Measurements from ENCODE around the gene TAF1A. TPM values are rescaled to one million over a fixed set of nuclear protein-coding genes. Genes with fewer than 3 reads are reported as not detected.
"Not testable (repeated sequence)": the region's sequence is repeated elsewhere in the genome, so short reads cannot be mapped to it uniquely, and the experiment has no call there.

TAF1A gene
- total RNA-seq, 1 experiment from 2014 or later, result 21.4 TPM

DNA sequence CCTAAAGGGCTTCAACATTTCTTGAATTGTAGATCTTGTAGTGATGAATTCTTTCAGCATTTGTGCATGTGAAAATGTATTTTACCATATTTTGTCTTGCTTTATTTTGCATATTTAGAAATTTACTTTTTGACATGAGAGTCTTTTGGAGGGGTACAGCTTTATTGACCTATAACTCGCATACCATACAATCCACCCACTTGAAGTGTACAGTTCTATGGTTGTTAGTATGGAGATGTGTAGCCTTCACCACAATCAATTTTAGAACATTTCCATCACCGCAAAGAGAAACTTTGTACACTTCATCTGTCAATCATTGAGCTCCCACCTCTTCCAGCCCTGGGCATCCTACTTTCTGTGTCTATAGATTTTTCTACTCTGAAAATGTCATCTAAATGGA is 21.0 kb upstream of the TAF1A start:
- ATAC-seq (no peak), DNase-seq (ENCODE audit: low read depth, low spot score) (no peak)
- no peak overlapping the region for H3K4me2 ChIP-seq (ENCODE audit: low read length)
- no peaks in the 10 kb centered on the region for H3K4me1 ChIP-seq (ENCODE audit: control insufficient read depth in 1 of 2, insufficient read depth in 2 of 2, low read length in 2 of 2)
- no peaks in the 10 kb centered on the region for H3K9me2 ChIP-seq (ENCODE audit: insufficient read depth)
- H3K79me2 ChIP-seq (ENCODE audit: insufficient read depth, low read length), result no peaks in the 10 kb centered on the region
- no peak for TF ChIP-seq SIN3A (IDR thresholded peaks at IDR 0.05; ENCODE audit: low read depth)
- TF ChIP-seq, protein P1, sequence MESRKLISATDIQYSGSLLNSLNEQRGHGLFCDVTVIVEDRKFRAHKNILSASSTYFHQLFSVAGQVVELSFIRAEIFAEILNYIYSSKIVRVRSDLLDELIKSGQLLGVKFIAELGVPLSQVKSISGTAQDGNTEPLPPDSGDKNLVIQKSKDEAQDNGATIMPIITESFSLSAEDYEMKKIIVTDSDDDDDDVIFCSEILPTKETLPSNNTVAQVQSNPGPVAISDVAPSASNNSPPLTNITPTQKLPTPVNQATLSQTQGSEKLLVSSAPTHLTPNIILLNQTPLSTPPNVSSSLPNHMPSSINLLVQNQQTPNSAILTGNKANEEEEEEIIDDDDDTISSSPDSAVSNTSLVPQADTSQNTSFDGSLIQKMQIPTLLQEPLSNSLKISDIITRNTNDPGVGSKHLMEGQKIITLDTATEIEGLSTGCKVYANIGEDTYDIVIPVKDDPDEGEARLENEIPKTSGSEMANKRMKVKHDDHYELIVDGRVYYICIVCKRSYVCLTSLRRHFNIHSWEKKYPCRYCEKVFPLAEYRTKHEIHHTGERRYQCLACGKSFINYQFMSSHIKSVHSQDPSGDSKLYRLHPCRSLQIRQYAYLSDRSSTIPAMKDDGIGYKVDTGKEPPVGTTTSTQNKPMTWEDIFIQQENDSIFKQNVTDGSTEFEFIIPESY (IDR thresholded peaks at IDR 0.05; ENCODE audit: extremely low read depth, insufficient replicate concordance, low read length), result no peak
- no peak for TF ChIP-seq ZFX (IDR thresholded peaks at IDR 0.05)
- TF ChIP-seq SP1 (IDR thresholded peaks at IDR 0.05; ENCODE audit: low read depth), result no peak
- no peak for TF ChIP-seq SRF (IDR thresholded peaks at IDR 0.05; ENCODE audit: low read depth)
- no peak for TF ChIP-seq FOSL1 (IDR thresholded peaks at IDR 0.05; ENCODE audit: low read depth)
- no peak for TF ChIP-seq POLR2AphosphoS5 (IDR thresholded peaks at IDR 0.05; ENCODE audit: low read depth, low read length)
- TF ChIP-seq CBX3 (IDR thresholded peaks at IDR 0.05; ENCODE audit: low read depth), result no peak
- no peak for TF ChIP-seq CEBPB (IDR thresholded peaks at IDR 0.05; ENCODE audit: low read depth)
- TF ChIP-seq EGR1 (IDR thresholded peaks at IDR 0.05; ENCODE audit: low read depth), result no peak
- TF ChIP-seq, protein P2, sequence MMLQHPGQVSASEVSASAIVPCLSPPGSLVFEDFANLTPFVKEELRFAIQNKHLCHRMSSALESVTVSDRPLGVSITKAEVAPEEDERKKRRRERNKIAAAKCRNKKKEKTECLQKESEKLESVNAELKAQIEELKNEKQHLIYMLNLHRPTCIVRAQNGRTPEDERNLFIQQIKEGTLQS (IDR thresholded peaks at IDR 0.05), result no peak
- TF ChIP-seq, protein P3, sequence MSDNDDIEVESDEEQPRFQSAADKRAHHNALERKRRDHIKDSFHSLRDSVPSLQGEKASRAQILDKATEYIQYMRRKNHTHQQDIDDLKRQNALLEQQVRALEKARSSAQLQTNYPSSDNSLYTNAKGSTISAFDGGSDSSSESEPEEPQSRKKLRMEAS (IDR thresholded peaks at IDR 0.05), result no peak
- no peak for TF ChIP-seq RAD21 (IDR thresholded peaks at IDR 0.05; ENCODE audit: low read depth)
- no peak for TF ChIP-seq CTCF (IDR thresholded peaks at IDR 0.05 in 2 of 3, conservative IDR thresholded peaks at IDR 0.05 in 1 of 3; ENCODE audit: borderline replicate concordance in 1 of 3, insufficient read depth in 1 of 3, low read depth in 2 of 3, low read length in 2 of 3)
- TF ChIP-seq TCF7L2 (IDR thresholded peaks at IDR 0.05; ENCODE audit: borderline replicate concordance, extremely low read depth, insufficient read depth, insufficient read length), result no peak
- TF ChIP-seq ZNF274 (IDR thresholded peaks at IDR 0.05; ENCODE audit: low read depth, low read length), result no peak
- intact Hi-C loops (cut with micrococcal nuclease), result no loop called here
- RAD21 ChIA-PET (ENCODE audit: low non-redundant PET in 1 of 2, low total read pairs in 2 of 2, uncharacterized antibody in 2 of 2, unreplicated experiment in 2 of 2), result no interaction called here
- H3K36me3 ChIP-seq (ENCODE audit: control insufficient read depth in 1 of 2, insufficient read depth in 2 of 2, low read length in 2 of 2), result no peaks in the 10 kb centered on the region
- CTCF ChIA-PET, result no interaction called here
- no peaks in the 10 kb centered on the region; the same call in 1 of the 2 replicates for H4K20me1 ChIP-seq (ENCODE audit: insufficient read depth)
- no peak overlapping the region for H2AFZ ChIP-seq (ENCODE audit: low read depth, low read length, poor library complexity, severe bottlenecking)
- BruUV-seq (replicated peaks), result no TSS peak
- no peaks in the 10 kb centered on the region for H3K9me3 ChIP-seq (ENCODE audit: control insufficient read depth in 1 of 2, insufficient read depth in 1 of 2, low read depth in 1 of 2, low read length in 2 of 2)
- H3K27me3 ChIP-seq (ENCODE audit: insufficient read depth, low read length), result no peaks in the 10 kb centered on the region
- no peak overlapping the region for H3K9ac ChIP-seq (ENCODE audit: low read length)
- POLR2A ChIA-PET, result no interaction called here
- no peak overlapping the region for H3K4me3 ChIP-seq (replicated peaks in 1 of 2; ENCODE audit: low read depth in 1 of 2, low read length in 2 of 2)
- no peak overlapping the region for H3K27ac ChIP-seq (ENCODE audit: low read depth, low read length)

DNA sequence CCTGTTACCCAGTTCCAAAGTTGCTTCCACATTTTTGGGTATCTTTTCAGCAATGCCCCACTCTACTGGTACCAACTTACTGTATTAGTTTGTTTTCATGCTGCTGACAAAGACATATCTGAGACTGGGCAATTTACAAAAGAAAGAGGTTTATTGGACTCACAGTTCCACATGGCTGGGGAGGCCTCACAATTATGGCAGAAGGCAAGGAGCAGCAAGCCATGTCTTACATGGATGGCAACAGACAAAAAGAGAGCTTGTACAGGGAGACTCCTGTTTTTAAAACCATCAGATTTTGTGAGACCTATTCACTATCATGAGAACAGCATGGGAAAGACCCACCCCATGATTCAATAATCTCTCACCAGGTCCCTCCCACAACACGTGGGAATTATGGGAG is 19.4 kb upstream of the TAF1A start:
- H3K4me2 ChIP-seq (ENCODE audit: low read length); H3K4me3 ChIP-seq (replicated peaks in 1 of 2; ENCODE audit: low read depth in 1 of 2, low read length in 2 of 2); CTCF ChIA-PET; ATAC-seq; H3K27me3 ChIP-seq (ENCODE audit: insufficient read depth, low read length); RAD21 ChIA-PET (ENCODE audit: low non-redundant PET in 1 of 2, low total read pairs in 2 of 2, uncharacterized antibody in 2 of 2, unreplicated experiment in 2 of 2); H3K9ac ChIP-seq (ENCODE audit: low read length); H3K27ac ChIP-seq (ENCODE audit: low read depth, low read length); H3K4me1 ChIP-seq (ENCODE audit: control insufficient read depth in 1 of 2, insufficient read depth in 2 of 2, low read length in 2 of 2); H3K79me2 ChIP-seq (ENCODE audit: insufficient read depth, low read length); intact Hi-C loops (cut with micrococcal nuclease); H4K20me1 ChIP-seq (ENCODE audit: insufficient read depth); H2AFZ ChIP-seq (ENCODE audit: low read depth, low read length, poor library complexity, severe bottlenecking); H3K9me3 ChIP-seq (ENCODE audit: control insufficient read depth in 1 of 2, insufficient read depth in 1 of 2, low read depth in 1 of 2, low read length in 2 of 2); H3K9me2 ChIP-seq (ENCODE audit: insufficient read depth); POLR2A ChIA-PET; H3K36me3 ChIP-seq (ENCODE audit: control insufficient read depth in 1 of 2, insufficient read depth in 2 of 2, low read length in 2 of 2); DNase-seq (ENCODE audit: low read depth, low spot score); BruUV-seq (replicated peaks): not testable (repeated sequence)

Data from HCT116 (cell line).